IMR-90 (cell line): ENCODE data around the gene PMF1. TPM values are rescaled to one million over a fixed set of nuclear protein-coding genes. Genes with fewer than 3 reads are reported as not detected.

ENCODE experiments used
- ATAC-seq: fragments of 200-7000 bp; cut with Tn5 transposase; 2 replicates; pipeline ENCODE4 v1.9.1; 2020; ENCODE audit warnings: low read depth, mild to moderate bottlenecking, moderate library complexity
- BruUV-seq: library from RNA; stranded (reverse); fragments of 400-500 nt; replicated peaks from 2 replicates; lab custom pipeline; 2021; lab: Mats Ljungman, UMichigan
- CTCF ChIA-PET: fragments of 300-600 bp; formaldehyde crosslinking; extraction: SDS; loops from one replicate; lab custom pipeline; 2021; ENCODE audit warnings: antibody characterized with exemption; lab: Yijun Ruan, JAX
- POLR2A ChIA-PET: fragments of 300-600 bp; sonication (Branson Sonifier 250); formaldehyde crosslinking; loops from one replicate; lab custom pipeline; 2022; ENCODE audit warnings: antibody characterized with exemption; ENCODE audit not compliant: unreplicated experiment; lab: Charles Lee
- DNase-seq: peaks from one replicate; pipeline ENCODE4 v3.0.0; 2013
- H2AFZ ChIP-seq: replicated peaks from 2 replicates; pipeline ENCODE3; 2013; ENCODE audit warnings: low read length, mild to moderate bottlenecking; ENCODE audit not compliant: poor library complexity
- H2AK5ac ChIP-seq: 2 replicates; pipeline ENCODE4 v1.6.1; 2013; ENCODE audit warnings: low read depth, low read length, inconsistent platforms
- H2AK9ac ChIP-seq: replicated peaks from 2 replicates; pipeline ENCODE3; 2013; ENCODE audit warnings: mild to moderate bottlenecking, low read depth, low read length, moderate library complexity; ENCODE audit not compliant: poor library complexity
- H2BK120ac ChIP-seq: 2 replicates; pipeline ENCODE4 v1.6.1; 2013; ENCODE audit warnings: low read depth, low read length, inconsistent platforms
- H2BK15ac ChIP-seq: 3 replicates; pipeline ENCODE4 v1.6.1; 2013; ENCODE audit warnings: low read depth, low read length, inconsistent platforms
- H2BK20ac ChIP-seq: 2 replicates; pipeline ENCODE4 v1.6.1; 2013; ENCODE audit warnings: low read depth, mild to moderate bottlenecking, inconsistent platforms, low read length, moderate library complexity
- H2BK5ac ChIP-seq: 2 replicates; pipeline ENCODE4 v1.6.1; 2013; ENCODE audit warnings: mild to moderate bottlenecking, low read depth, low read length, inconsistent platforms; ENCODE audit not compliant: poor library complexity, severe bottlenecking
- H3K14ac ChIP-seq: replicated peaks from 2 replicates; pipeline ENCODE4 v1.6.1; 2013; ENCODE audit warnings: low read depth, low read length, inconsistent platforms
- H3K18ac ChIP-seq: 2 replicates; pipeline ENCODE4 v1.6.1; 2013; ENCODE audit warnings: low read depth, low read length, control low read depth
- H3K23ac ChIP-seq: 2 replicates; pipeline ENCODE4 v1.6.1; 2013; ENCODE audit warnings: low read depth, low read length, inconsistent platforms
- H3K27ac ChIP-seq: 2 replicates; pipeline ENCODE4 v1.5.1; 2013; ENCODE audit warnings: mild to moderate bottlenecking, control low read depth, low read length; ENCODE audit not compliant: insufficient read depth
- H3K27me3 ChIP-seq: 2 replicates; pipeline ENCODE4 v1.6.1; 2013; ENCODE audit warnings: low read length; ENCODE audit not compliant: control insufficient read depth, insufficient read depth
- H3K36me3 ChIP-seq: 2 replicates; pipeline ENCODE4 v1.6.1; 2013; ENCODE audit warnings: low read length, mixed read lengths; ENCODE audit not compliant: control insufficient read depth, insufficient read depth
- H3K4ac ChIP-seq: 2 replicates; pipeline ENCODE4 v1.6.1; 2013; ENCODE audit warnings: low read depth, low read length, inconsistent platforms
- H3K4me1 ChIP-seq: 2 replicates; pipeline ENCODE4 v1.6.1; 2013; ENCODE audit warnings: low read length, mixed read lengths; ENCODE audit not compliant: control insufficient read depth, insufficient read depth
- H3K4me2 ChIP-seq: 2 replicates; pipeline ENCODE4 v1.6.1; 2013; ENCODE audit warnings: low read depth, mild to moderate bottlenecking, control low read depth, low read length, moderate library complexity
- H3K4me3 ChIP-seq: 2 replicates; pipeline ENCODE4 v1.5.1; 2013; ENCODE audit warnings: low read depth, mild to moderate bottlenecking, control low read depth, low read length, moderate library complexity; ENCODE audit not compliant: insufficient read depth
- H3K56ac ChIP-seq: 2 replicates; pipeline ENCODE4 v1.6.1; 2013; ENCODE audit warnings: low read length, inconsistent platforms; ENCODE audit not compliant: insufficient read depth; ENCODE audit errors: extremely low read depth
- H3K79me1 ChIP-seq, 2 experiments: 2 replicates each; pipeline ENCODE4 v1.6.1; 2013; ENCODE audit warnings: low read length in 2 of 2, inconsistent platforms in 1 of 2, low read depth in 1 of 2
- H3K9ac ChIP-seq: 2 replicates; pipeline ENCODE4 v1.6.1; 2013; ENCODE audit warnings: low read depth, low read length, control low read depth
- H3K9me1 ChIP-seq: 2 replicates; pipeline ENCODE4 v1.6.1; 2013; ENCODE audit warnings: low read length, inconsistent platforms; ENCODE audit not compliant: insufficient read depth
- H3K9me3 ChIP-seq: 2 replicates; pipeline ENCODE4 v1.6.1; 2013; ENCODE audit warnings: low read length; ENCODE audit not compliant: control insufficient read depth, insufficient read depth
- H4K20me1 ChIP-seq: 2 replicates; pipeline ENCODE4 v1.6.1; 2013; ENCODE audit warnings: low read length, inconsistent platforms; ENCODE audit not compliant: insufficient read depth
- H4K5ac ChIP-seq: 2 replicates; pipeline ENCODE4 v1.6.1; 2013; ENCODE audit warnings: mild to moderate bottlenecking, low read depth, low read length, control low read depth
- H4K8ac ChIP-seq, 2 experiments: 2 replicates each; pipeline ENCODE4 v1.6.1; 2013; ENCODE audit warnings: low read depth in 2 of 2, low read length in 2 of 2, control low read depth in 1 of 2, inconsistent platforms in 1 of 2
- H4K91ac ChIP-seq: 2 replicates; pipeline ENCODE4 v1.6.1; 2013; ENCODE audit warnings: low read depth, low read length, inconsistent platforms; ENCODE audit not compliant: insufficient read depth
- BHLHE40 ChIP-seq: fragments of 150-350 bp; IDR thresholded peaks from 2 replicates; pipeline ENCODE4 v1.6.1; 2016; ENCODE audit warnings: mild to moderate bottlenecking, low read depth, low read length
- CEBPB ChIP-seq: IDR thresholded peaks from 2 replicates; pipeline ENCODE4 v1.6.1; 2012; ENCODE audit warnings: low read depth, low read length, improper control_type of control experiment
- CHD1 ChIP-seq: IDR thresholded peaks from 2 replicates; pipeline ENCODE4 v1.6.1; 2012; ENCODE audit warnings: low read depth, low read length, improper control_type of control experiment
- CTCF ChIP-seq: conservative IDR thresholded peaks from 2 replicates; pipeline ENCODE4 v1.5.1; 2012; ENCODE audit warnings: mild to moderate bottlenecking, low read depth, low read length, improper control_type of control experiment
- ELK1 ChIP-seq: fragments of 150-350 bp; IDR thresholded peaks from 2 replicates; pipeline ENCODE4 v1.6.1; 2016; ENCODE audit warnings: low read depth, mild to moderate bottlenecking, low read length, moderate library complexity, borderline replicate concordance
- FOS ChIP-seq: fragments of 150-350 bp; IDR thresholded peaks from 2 replicates; pipeline ENCODE4 v1.6.1; 2016; ENCODE audit warnings: low read depth, low read length
- MAFK ChIP-seq: IDR thresholded peaks from 2 replicates; pipeline ENCODE4 v1.6.1; 2012; ENCODE audit warnings: low read depth, low read length, improper control_type of control experiment
- MAZ ChIP-seq: IDR thresholded peaks from 2 replicates; pipeline ENCODE4 v1.6.1; 2012; ENCODE audit warnings: low read depth, mild to moderate bottlenecking, low read length, improper control_type of control experiment, moderate library complexity, borderline replicate concordance
- MXI1 ChIP-seq: IDR thresholded peaks from 2 replicates; pipeline ENCODE4 v1.6.1; 2012; ENCODE audit warnings: low read depth, mild to moderate bottlenecking, low read length, moderate library complexity, borderline replicate concordance
- NFE2L2 ChIP-seq: fragments of 150-350 bp; IDR thresholded peaks from 2 replicates; pipeline ENCODE4 v1.6.1; 2016; ENCODE audit warnings: low read depth, mild to moderate bottlenecking, low read length
- POLR2A ChIP-seq: IDR thresholded peaks from 2 replicates; pipeline ENCODE4 v1.6.1; 2012; ENCODE audit warnings: mild to moderate bottlenecking, low read depth, low read length
- RAD21 ChIP-seq: IDR thresholded peaks from 2 replicates; pipeline ENCODE4 v1.6.1; 2012; ENCODE audit warnings: low read length, improper control_type of control experiment
- RCOR1 ChIP-seq: IDR thresholded peaks from 2 replicates; pipeline ENCODE4 v1.6.1; 2012; ENCODE audit warnings: mild to moderate bottlenecking, low read length, improper control_type of control experiment; ENCODE audit not compliant: insufficient replicate concordance
- RFX5 ChIP-seq: IDR thresholded peaks from 2 replicates; pipeline ENCODE4 v1.8.0; 2012; ENCODE audit warnings: low read depth, mild to moderate bottlenecking, low read length, moderate library complexity
- SMC3 ChIP-seq: fragments of 150-350 bp; IDR thresholded peaks from 2 replicates; pipeline ENCODE4 v1.6.1; 2016; ENCODE audit warnings: low read depth, mild to moderate bottlenecking, antibody characterized with exemption, low read length, moderate library complexity
- USF2 ChIP-seq: fragments of 150-350 bp; IDR thresholded peaks from 2 replicates; pipeline ENCODE4 v1.6.1; 2017; ENCODE audit warnings: mild to moderate bottlenecking, antibody characterized with exemption, low read length, low read depth
- WGBS, 2 experiments: methylation state at CpG; one replicate each; pipeline versions ENCODE4 v1.1.5 to v1.1.7; 2013; ENCODE audit warnings: missing lambda C conversion rate in 2 of 2; ENCODE audit not compliant: insufficient read length in 1 of 2; ENCODE audit errors: extremely low coverage in 2 of 2; 5-methylcytosine and 5-hydroxymethylcytosine counted together
- dilution Hi-C: fragments of 300-500 bp; cut with HindIII; formaldehyde crosslinking; loops from one replicate; pipeline ENCODE4 v1.14.3; 2018; ENCODE audit warnings: low sequenced_read_pairs; ENCODE audit not compliant: unreplicated experiment
- in situ Hi-C: fragments of 300-500 bp; cut with MboI; formaldehyde crosslinking; loops from 3 replicates; pipeline ENCODE4 v1.14.3; 2019; ENCODE audit warnings: low sequenced_read_pairs, inconsistent platforms, mixed read lengths
- intact Hi-C: fragments of 100-400 bp; cut with micrococcal nuclease; formaldehyde crosslinking; loops from 2 replicates; pipeline ENCODE4 v1.10.0; 2022
- polyA plus RNA-seq, 3 experiments: library from polyadenylated mRNA; depleted of rRNA; stranded (reverse); fragments of >200 nt; gene quantifications; 2 replicates each; pipeline ENCODE4 v1.2.3, GENCODE V29; 2012; ENCODE audit warnings: low replicate concordance in 1 of 3
- total RNA-seq: library from RNA; depleted of rRNA; stranded (reverse); fragments of >200 nt; gene quantifications from 2 replicates; pipeline ENCODE4 v1.2.3, GENCODE V29; 2012

Gene PMF1
- total and polyA plus RNA-seq, 2 of the 4 experiments (the other 2 are of a cell fraction): 54.8 to 73.4 TPM

GRCh38 chr1:156198831-156199349 is 13.9 kb upstream of the PMF1 start:
- DNase-seq (no peak), ATAC-seq (no peak)
- Histone ChIP-seq H4K8ac (no peak overlapping the region), H3K79me1 (peaks cover 28 to 79% of the 10 kb centered on the region in 2 experiments), H3K36me3 (peaks cover 16% of the 10 kb centered on the region), H3K9me1 (peaks cover 23% of the 10 kb centered on the region), H2AK5ac (no peak overlapping the region), H2BK5ac (no peak overlapping the region), H3K9ac (no peak overlapping the region), H2BK20ac (no peak overlapping the region), H3K4me1 (peaks cover 3% of the 10 kb centered on the region), H2BK15ac (no peak overlapping the region), H3K23ac (no peak overlapping the region), H3K4me3 (no peak overlapping the region), H3K27me3 (no peaks in the 10 kb centered on the region), H3K18ac (no peak overlapping the region), H2BK120ac (no peak overlapping the region), H3K27ac (no peak overlapping the region), H2AFZ (no peak overlapping the region), H4K20me1 (peaks cover 26% of the 10 kb centered on the region), H3K9me3 (no peaks in the 10 kb centered on the region), H4K5ac (no peak overlapping the region), H3K4ac (no peak overlapping the region), H3K56ac (no peak overlapping the region), H3K14ac (no peak overlapping the region), H4K91ac (no peak overlapping the region), H2AK9ac (no peak overlapping the region), H3K4me2 (no peak overlapping the region)
- WGBS, 2 experiments: 90% methylated on average over 2 of the region's 5 CpGs; no CpG with 5 or more reads in 1 of the 2 experiments
- dilution Hi-C loops (no loop called here), intact Hi-C loops (no loop called here), in situ Hi-C loops (no loop called here)
- no TSS peak for BruUV-seq
- CTCF ChIA-PET: interaction anchor here (0.6 kb wide), 1 partner anchor 53 kb away, joined by 3 read pairs; no protein-coding TSS in a partner anchor
- TF ChIP-seq BHLHE40 (no peak), RAD21 (no peak), MAZ (no peak), RFX5 (no peak), NFE2L2 (no peak), USF2 (no peak), CTCF (no peak), CHD1 (no peak), MAFK (no peak), CEBPB (no peak), SMC3 (no peak), POLR2A (no peak), ELK1 (no peak), RCOR1 (no peak), MXI1 (no peak), FOS (no peak)
- POLR2A ChIA-PET: no interaction called here
